Ascending aorta (tissue), 2 donors: ENCODE measurements around the gene AKT3. TPM values are rescaled to one million over a fixed set of nuclear protein-coding genes. Genes with fewer than 3 reads are reported as not detected.
A peak's percentile ranks its signal among the peaks of the same experiment; 100 is the strongest.

Source experiments
- DNase-seq, 2 donors: peaks; one replicate each; pipeline ENCODE4 v3.0.0-alpha.2; 2019; ENCODE audit warnings: low spot score in 2 of 2
- H3K27ac ChIP-seq, 2 donors: fragments of 200-600 bp; sonication (generic); one replicate each; pipeline ENCODE4 v1.5.1; 2016 to 2017; ENCODE audit warnings: mild to moderate bottlenecking in 1 of 2
- H3K27me3 ChIP-seq: fragments of 200-600 bp; sonication (generic); one replicate; pipeline ENCODE4 v1.5.1; 2017
- H3K36me3 ChIP-seq, 2 donors: fragments of 200-600 bp; sonication (generic); one replicate each; pipeline ENCODE4 v1.5.1; 2016
- H3K4me1 ChIP-seq, 2 donors: fragments of 200-600 bp; sonication (generic); one replicate each; pipeline ENCODE4 v1.5.1; 2016 to 2017; ENCODE audit warnings: mild to moderate bottlenecking in 1 of 2
- H3K4me3 ChIP-seq, 2 donors: fragments of 200-600 bp; sonication (generic); one replicate each; pipeline ENCODE4 v1.5.1; 2016 to 2017; ENCODE audit warnings: mild to moderate bottlenecking in 1 of 2
- H3K9me3 ChIP-seq, 2 donors: fragments of 200-600 bp; sonication (generic); one replicate each; pipeline ENCODE4 v1.5.1; 2016
- intact Hi-C: fragments of 100-400 bp; cut with DNase I; formaldehyde crosslinking; loops from one replicate; pipeline ENCODE4 v1.15.1; 2023
- total RNA-seq: library from RNA; depleted of rRNA; stranded (reverse); fragments of >200 nt; gene quantifications from one replicate; pipeline ENCODE4 v1.1.0, GENCODE V29; 2016
- TF ChIP-seq, protein P1 (sequence below), 3 experiments: fragments of 200-600 bp in 2 of 3; fragments of 450-650 bp in 1 of 3; sonication (generic) in 2 of 3; IDR thresholded peaks; one replicate each; pipeline ENCODE4 v1.5.1; 2016 to 2019; ENCODE audit warnings: antibody characterized with exemption in 3 of 3, mild to moderate bottlenecking in 1 of 3, moderate library complexity in 1 of 3

The AKT3 gene
- total RNA-seq, 1 donor from 2014 or later, result 38.0 TPM

GRCh38 chr1:243483952-243484351 lies 366.1 kb downstream of the AKT3 start:
- Histone ChIP-seq H3K4me3 (no peak overlapping the region), H3K27ac (no peak overlapping the region), H3K9me3 (no peaks in the 10 kb centered on the region), H3K4me1 (peaks cover 0 to 10% of the 10 kb centered on the region in 2 donors), H3K27me3 (no peaks in the 10 kb centered on the region), H3K36me3 (peaks cover 0 to 4% of the 10 kb centered on the region in 2 donors)
- intact Hi-C loops, result no loop called here
- TF ChIP-seq, protein P1, sequence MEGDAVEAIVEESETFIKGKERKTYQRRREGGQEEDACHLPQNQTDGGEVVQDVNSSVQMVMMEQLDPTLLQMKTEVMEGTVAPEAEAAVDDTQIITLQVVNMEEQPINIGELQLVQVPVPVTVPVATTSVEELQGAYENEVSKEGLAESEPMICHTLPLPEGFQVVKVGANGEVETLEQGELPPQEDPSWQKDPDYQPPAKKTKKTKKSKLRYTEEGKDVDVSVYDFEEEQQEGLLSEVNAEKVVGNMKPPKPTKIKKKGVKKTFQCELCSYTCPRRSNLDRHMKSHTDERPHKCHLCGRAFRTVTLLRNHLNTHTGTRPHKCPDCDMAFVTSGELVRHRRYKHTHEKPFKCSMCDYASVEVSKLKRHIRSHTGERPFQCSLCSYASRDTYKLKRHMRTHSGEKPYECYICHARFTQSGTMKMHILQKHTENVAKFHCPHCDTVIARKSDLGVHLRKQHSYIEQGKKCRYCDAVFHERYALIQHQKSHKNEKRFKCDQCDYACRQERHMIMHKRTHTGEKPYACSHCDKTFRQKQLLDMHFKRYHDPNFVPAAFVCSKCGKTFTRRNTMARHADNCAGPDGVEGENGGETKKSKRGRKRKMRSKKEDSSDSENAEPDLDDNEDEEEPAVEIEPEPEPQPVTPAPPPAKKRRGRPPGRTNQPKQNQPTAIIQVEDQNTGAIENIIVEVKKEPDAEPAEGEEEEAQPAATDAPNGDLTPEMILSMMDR (IDR thresholded peaks at IDR 0.05), result no peak
- DNase-seq, result no peak

- TF ChIP-seq, protein P1 (IDR thresholded peaks at IDR 0.05), result peak in 1 of 3 experiments; percentile 14
- DNase-seq, result no peak
- Histone ChIP-seq H3K27me3 (no peaks in the 10 kb centered on the region), H3K27ac (no peak overlapping the region), H3K36me3 (no peaks in the 10 kb centered on the region), H3K9me3 (no peaks in the 10 kb centered on the region), H3K4me3 (peak overlapping the region; percentile 45 to 54), H3K4me1 (peaks cover 0 to 10% of the 10 kb centered on the region in 2 donors)
- intact Hi-C loops, result no loop called here
Observed at GRCh38 chr1:243483071-243483771, 366.8 kb downstream of the AKT3 start.

GRCh38 chr1:243482141-243483022 lies 367.7 kb downstream of the AKT3 start:
- H3K4me3 ChIP-seq, result peak overlapping the region; percentile 45 to 54
- H3K27ac ChIP-seq, result no peak overlapping the region
- H3K4me1 ChIP-seq, result peaks cover 0 to 10% of the 10 kb centered on the region in 2 donors
- TF ChIP-seq, protein P1 (IDR thresholded peaks at IDR 0.05), result no peak
- H3K36me3 ChIP-seq, result no peaks in the 10 kb centered on the region
- no peaks in the 10 kb centered on the region for H3K9me3 ChIP-seq
- no peaks in the 10 kb centered on the region for H3K27me3 ChIP-seq
- no peak for DNase-seq
- intact Hi-C loops, result no loop called here

DNA sequence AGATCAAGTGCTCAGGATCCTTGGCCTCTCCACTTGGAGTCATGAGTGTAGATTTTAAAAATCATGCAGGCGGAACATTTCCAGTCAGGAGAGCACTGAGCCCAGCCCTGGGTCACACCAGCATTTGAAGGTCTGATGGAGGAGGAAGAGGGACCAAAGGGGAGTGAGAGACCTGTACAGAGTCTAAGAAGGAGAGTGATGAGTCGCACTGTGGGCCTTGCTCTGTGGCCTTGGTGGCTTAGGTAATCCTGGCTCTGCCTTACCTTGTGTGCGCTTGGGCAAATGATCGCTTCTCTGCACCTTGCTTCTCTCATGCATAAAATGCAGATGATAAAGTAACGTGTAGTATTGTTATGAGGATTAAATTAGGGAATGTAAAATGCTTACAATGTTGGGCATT lies 368.9 kb downstream of the AKT3 start:
- no peak for DNase-seq
- intact Hi-C loops, result no loop called here
- H3K4me1 ChIP-seq, result peaks cover 0 to 10% of the 10 kb centered on the region in 2 donors
- no peaks in the 10 kb centered on the region for H3K27me3 ChIP-seq
- TF ChIP-seq, protein P1 (IDR thresholded peaks at IDR 0.05), result no peak
- no peaks in the 10 kb centered on the region for H3K36me3 ChIP-seq
- no peak overlapping the region for H3K27ac ChIP-seq
- H3K4me3 ChIP-seq, result no peak overlapping the region
- no peaks in the 10 kb centered on the region for H3K9me3 ChIP-seq

GRCh38 chr1:243477731-243478290 lies 372.2 kb downstream of the AKT3 start:
- H3K4me3 ChIP-seq, result no peak overlapping the region
- peaks cover 0 to 4% of the 10 kb centered on the region in 2 donors for H3K36me3 ChIP-seq
- H3K9me3 ChIP-seq, result no peaks in the 10 kb centered on the region
- no peak for DNase-seq
- intact Hi-C loops, result no loop called here
- no peaks in the 10 kb centered on the region for H3K27me3 ChIP-seq
- peaks cover 0 to 10% of the 10 kb centered on the region in 2 donors for H3K4me1 ChIP-seq
- TF ChIP-seq, protein P1 (IDR thresholded peaks at IDR 0.05), result no peak
- H3K27ac ChIP-seq, result no peak overlapping the region
